Tibial nerve (tissue), 4 donors: ENCODE data around the gene PPP1R3A. TPM values are rescaled to one million over a fixed set of nuclear protein-coding genes. Genes with fewer than 3 reads are reported as not detected.

Experiments used
- DNase-seq, 2 donors: peaks; one replicate each; pipeline ENCODE4 v3.0.0-alpha.2; 2019; ENCODE audit warnings: low spot score in 2 of 2
- H3K27ac ChIP-seq, 4 donors: fragments of 200-600 bp; sonication (generic) in 3 of 4; one replicate each; pipeline ENCODE4 v1.5.1; 2017 to 2019; ENCODE audit warnings: mild to moderate bottlenecking in 1 of 4
- H3K27me3 ChIP-seq, 2 donors: fragments of 200-600 bp; sonication (generic) in 1 of 2; one replicate each; pipeline versions ENCODE4 v1.5.1 to v1.6.0; 2017 to 2019
- H3K36me3 ChIP-seq, 3 donors: fragments of 200-600 bp; sonication (generic); one replicate each; pipeline ENCODE4 v1.5.1; 2018 to 2019
- H3K4me1 ChIP-seq, 4 donors: fragments of 200-600 bp; sonication (generic) in 3 of 4; one replicate each; pipeline ENCODE4 v1.5.1; 2017 to 2019
- H3K4me3 ChIP-seq, 4 donors: fragments of 200-600 bp; sonication (generic) in 3 of 4; one replicate each; pipeline ENCODE4 v1.5.1; 2017 to 2019; ENCODE audit warnings: mild to moderate bottlenecking in 1 of 4, moderate library complexity in 1 of 4
- H3K9me3 ChIP-seq, 4 donors: fragments of 200-600 bp; sonication (generic) in 3 of 4; one replicate each; pipeline ENCODE4 v1.5.1; 2017 to 2019
- CTCF ChIP-seq, 5 experiments: fragments of 200-600 bp in 3 of 5; fragments of 450-650 bp in 2 of 5; sonication (generic) in 3 of 5; IDR thresholded peaks; one replicate each; pipeline ENCODE4 v1.5.1; 2016 to 2019; ENCODE audit warnings: antibody characterized with exemption in 5 of 5, mild to moderate bottlenecking in 3 of 5, moderate library complexity in 2 of 5
- EP300 ChIP-seq, 2 donors: sonication (generic); formaldehyde crosslinking; IDR thresholded peaks; one replicate each; pipeline ENCODE4 v1.6.1; 2017; ENCODE audit warnings: antibody characterized with exemption in 2 of 2, mild to moderate bottlenecking in 1 of 2
- POLR2A ChIP-seq, 2 donors: fragments of 450-650 bp; IDR thresholded peaks; one replicate each; pipeline ENCODE4 v1.6.1; 2017; ENCODE audit warnings: antibody characterized with exemption in 2 of 2, mild to moderate bottlenecking in 2 of 2, moderate library complexity in 2 of 2
- WGBS, 2 donors: methylation state at CpG; one replicate each; pipeline ENCODE4 v1.1.5; 2018; 5-methylcytosine and 5-hydroxymethylcytosine counted together
- total RNA-seq, 4 donors: library from RNA; depleted of rRNA; stranded (reverse); fragments of >200 nt; gene quantifications; one replicate each; pipeline ENCODE4 v1.1.0, GENCODE V29; 2016

The PPP1R3A gene
- total RNA-seq, 4 donors from 2014 or later, result not detected

GRCh38 chr7:113835367-113835766 lies 83.4 kb downstream of the PPP1R3A start:
- no peaks in the 10 kb centered on the region for H3K4me1 ChIP-seq
- H3K27me3 ChIP-seq, result no peaks in the 10 kb centered on the region
- H3K4me3 ChIP-seq, result no peak overlapping the region
- WGBS, 2 donors, result 87 to 92% methylated on average over 2 of the region's 2 CpGs
- no peak overlapping the region for H3K27ac ChIP-seq
- no peak for TF ChIP-seq CTCF (IDR thresholded peaks at IDR 0.05)
- TF ChIP-seq EP300 (IDR thresholded peaks at IDR 0.05), result no peak
- no peak for TF ChIP-seq POLR2A (IDR thresholded peaks at IDR 0.05)
- no peak for DNase-seq
- H3K9me3 ChIP-seq, result no peaks in the 10 kb centered on the region
- H3K36me3 ChIP-seq, result no peaks in the 10 kb centered on the region

GRCh38 chr7:113832196-113832745 lies 86.5 kb downstream of the PPP1R3A start:
- Histone ChIP-seq H3K4me3 (no peak overlapping the region), H3K27me3 (no peaks in the 10 kb centered on the region), H3K4me1 (no peaks in the 10 kb centered on the region), H3K9me3 (no peaks in the 10 kb centered on the region), H3K36me3 (no peaks in the 10 kb centered on the region), H3K27ac (no peak overlapping the region)
- DNase-seq, result no peak
- 94 to 96% methylated on average over 1 of the region's 1 CpG for WGBS, 2 donors
- no peak for TF ChIP-seq CTCF (IDR thresholded peaks at IDR 0.05)
- TF ChIP-seq POLR2A (IDR thresholded peaks at IDR 0.05), result no peak
- TF ChIP-seq EP300 (IDR thresholded peaks at IDR 0.05), result no peak

- H3K36me3 ChIP-seq, result no peaks in the 10 kb centered on the region
- WGBS, 2 donors, result 34 to 39% methylated on average over 1 of the region's 1 CpG
- no peak for TF ChIP-seq CTCF (IDR thresholded peaks at IDR 0.05)
- no peak for TF ChIP-seq EP300 (IDR thresholded peaks at IDR 0.05)
- no peak for TF ChIP-seq POLR2A (IDR thresholded peaks at IDR 0.05)
- H3K27me3 ChIP-seq, result no peaks in the 10 kb centered on the region
- H3K4me1 ChIP-seq, result no peaks in the 10 kb centered on the region
- no peak for DNase-seq
- no peaks in the 10 kb centered on the region for H3K9me3 ChIP-seq
- no peak overlapping the region for H3K27ac ChIP-seq
- no peak overlapping the region for H3K4me3 ChIP-seq
These were observed 87.3 kb downstream of the PPP1R3A start for GRCh38 chr7:113831556-113831955.

- Histone ChIP-seq H3K27me3 (no peaks in the 10 kb centered on the region), H3K9me3 (no peaks in the 10 kb centered on the region), H3K4me3 (no peak overlapping the region), H3K27ac (no peak overlapping the region), H3K4me1 (peaks cover 0 to 4% (median 0%) of the 10 kb centered on the region in 4 donors), H3K36me3 (no peaks in the 10 kb centered on the region)
- DNase-seq, result no peak
- 53 to 54% methylated on average over 3 of the region's 3 CpGs for WGBS, 2 donors
- TF ChIP-seq CTCF (IDR thresholded peaks at IDR 0.05), result no peak
- no peak for TF ChIP-seq POLR2A (IDR thresholded peaks at IDR 0.05)
- TF ChIP-seq EP300 (IDR thresholded peaks at IDR 0.05), result no peak
These were observed 90.2 kb downstream of the PPP1R3A start for GRCh38 chr7:113828581-113828980.
